ENCODE measurements around the gene CXCL1.
A peak's percentile ranks its signal among the peaks of the same experiment; 100 is the strongest.
"Not testable (repeated sequence)": the region's sequence is repeated elsewhere in the genome, so short reads cannot be mapped to it uniquely, and the experiment has no call there.

Gene CXCL1

GRCh38 chr4:73883306-73883705 is 14.1 kb downstream of the CXCL1 start:
- peak; percentile 94 for DNase-seq

GRCh38 chr4:73885574-73886267 is 16.5 kb downstream of the CXCL1 start:
- peak; percentile 57 for DNase-seq

DNA sequence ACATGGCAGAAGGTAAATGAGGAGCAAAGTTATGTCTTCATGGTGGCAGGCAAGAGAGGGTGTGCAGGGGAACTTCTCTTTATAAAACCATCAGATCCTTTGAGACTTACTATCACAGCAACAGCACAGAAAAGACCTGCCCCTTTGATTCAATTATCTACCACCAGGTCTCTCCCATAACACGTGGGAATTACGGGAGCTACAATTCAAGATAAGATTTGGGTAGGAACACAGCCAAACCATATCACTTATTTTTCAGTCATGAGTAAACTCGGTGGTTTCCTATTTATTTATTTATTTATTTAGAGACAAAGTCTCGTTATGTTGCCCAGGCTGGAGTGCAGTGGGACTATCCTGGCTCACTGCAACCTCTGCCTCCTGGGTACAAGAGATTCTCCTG is 22.1 kb downstream of the CXCL1 start:
- DNase-seq = no peak

- peak; percentile 97 for DNase-seq
Measured at GRCh38 chr4:73891739-73892405, 22.7 kb downstream of the CXCL1 start.

DNA sequence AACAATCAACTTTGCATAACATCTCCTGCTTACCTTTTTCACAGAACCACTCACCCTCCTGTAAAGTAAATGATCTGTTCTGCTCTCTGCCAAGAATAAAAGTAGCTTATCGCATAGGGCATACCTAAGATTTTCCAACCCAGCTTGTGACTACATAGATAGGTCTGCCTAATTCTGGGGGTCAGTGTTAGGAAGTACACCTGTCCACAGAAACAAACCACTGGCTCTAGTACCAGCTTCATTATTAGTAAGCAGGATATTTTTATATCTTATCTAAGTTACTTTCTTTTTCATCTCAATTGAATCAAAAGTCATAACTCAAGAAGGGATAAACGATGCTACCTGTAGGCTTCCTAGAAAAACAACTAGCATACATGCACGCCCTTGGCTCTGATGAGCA is 23.8 kb downstream of the CXCL1 start:
- no peak for DNase-seq

- peak; percentile 32 for DNase-seq
Measured at GRCh38 chr4:73894001-73894400, 24.8 kb downstream of the CXCL1 start.

GRCh38 chr4:73895201-73896175 is 26.3 kb downstream of the CXCL1 start:
- peak; percentile 72 for DNase-seq

DNA sequence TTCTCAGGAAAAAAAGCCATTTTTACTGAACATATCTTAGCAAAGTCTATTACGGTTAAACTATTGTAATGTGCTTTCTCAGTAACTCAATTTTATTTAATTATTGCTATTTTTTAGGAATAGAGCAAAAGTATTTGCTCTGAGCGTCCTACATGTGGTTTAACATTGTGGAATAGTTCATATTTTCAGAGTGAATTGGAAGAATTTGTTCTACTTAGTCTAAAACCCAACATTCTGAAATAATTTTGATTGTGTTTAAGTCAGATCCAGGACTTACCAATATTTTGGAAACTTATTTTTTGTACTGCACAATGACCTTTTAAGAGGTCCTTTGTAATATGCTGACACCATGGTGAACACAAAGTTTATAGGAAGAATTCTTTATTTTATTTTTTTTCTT is 27.2 kb downstream of the CXCL1 start:
- no peak for DNase-seq

- peak; percentile 97 for DNase-seq
Measured at GRCh38 chr4:73897380-73898136, 28.4 kb downstream of the CXCL1 start.

- DNase-seq = not testable (repeated sequence)
Measured at GRCh38 chr4:73899338-73899737, 30.1 kb downstream of the CXCL1 start.

- DNase-seq = peak; percentile 97
Measured at GRCh38 chr4:73901031-73901430, 31.8 kb downstream of the CXCL1 start.

GRCh38 chr4:73902038-73902637 is 32.9 kb downstream of the CXCL1 start:
- DNase-seq = peak; percentile 58

DNA sequence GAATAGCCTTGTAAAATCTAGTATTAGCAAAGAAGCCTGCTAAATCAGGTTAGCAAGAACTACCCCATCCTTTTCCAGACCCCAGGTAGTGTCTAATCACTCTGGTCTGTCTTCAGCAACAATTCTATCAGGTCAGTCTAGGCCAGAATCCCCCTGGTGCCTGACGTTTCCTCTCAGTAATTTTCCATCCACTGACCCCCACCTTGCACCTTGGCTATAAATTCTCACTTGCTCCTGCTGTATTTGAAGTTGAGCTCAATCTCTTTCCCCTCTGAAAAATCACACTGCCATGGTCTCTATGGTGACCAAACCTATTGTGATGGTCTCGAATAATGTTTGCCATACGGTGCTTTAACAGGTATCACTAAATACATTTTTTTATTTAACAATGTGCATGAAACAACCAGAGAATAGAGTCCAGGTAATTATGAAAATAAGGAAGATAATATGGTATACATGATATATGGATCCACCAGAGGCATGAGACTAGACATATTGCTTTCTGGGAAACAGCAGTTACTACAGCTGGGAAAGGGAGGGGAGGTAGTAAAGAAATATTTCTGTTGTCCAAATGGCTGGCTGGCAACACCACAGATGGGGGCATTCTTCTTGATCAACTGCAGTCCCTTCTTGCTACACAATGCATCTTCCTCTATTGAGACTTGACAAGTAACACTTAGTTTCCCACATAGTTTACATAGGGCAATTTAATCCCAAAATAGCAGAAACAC is 33.8 kb downstream of the CXCL1 start:
- DNase-seq = no peak

GRCh38 chr4:73904491-73904890 is 35.3 kb downstream of the CXCL1 start:
- DNase-seq = peak; percentile 90

- no peak for DNase-seq
Measured at GRCh38 chr4:73908965-73909364, 39.8 kb downstream of the CXCL1 start.

DNA sequence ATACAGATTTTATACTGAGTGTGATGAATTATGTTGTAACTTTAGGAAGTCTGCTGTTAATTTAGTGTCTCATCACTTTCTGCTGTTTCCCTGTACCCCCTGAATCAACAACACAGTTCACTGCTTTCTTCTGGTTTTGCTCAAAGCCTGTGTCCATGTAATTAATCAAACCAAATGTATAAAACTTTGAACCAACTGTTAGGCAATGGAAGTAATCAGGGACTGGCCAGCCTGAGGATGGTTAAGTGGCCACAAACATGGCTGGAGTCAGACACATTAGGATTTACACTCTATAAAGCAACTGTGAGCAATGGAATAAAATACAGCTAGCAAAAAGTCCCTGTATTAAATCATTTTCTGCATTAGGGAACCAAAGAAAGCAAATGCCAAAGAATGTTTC is 42.6 kb downstream of the CXCL1 start:
- DNase-seq = no peak

DNA sequence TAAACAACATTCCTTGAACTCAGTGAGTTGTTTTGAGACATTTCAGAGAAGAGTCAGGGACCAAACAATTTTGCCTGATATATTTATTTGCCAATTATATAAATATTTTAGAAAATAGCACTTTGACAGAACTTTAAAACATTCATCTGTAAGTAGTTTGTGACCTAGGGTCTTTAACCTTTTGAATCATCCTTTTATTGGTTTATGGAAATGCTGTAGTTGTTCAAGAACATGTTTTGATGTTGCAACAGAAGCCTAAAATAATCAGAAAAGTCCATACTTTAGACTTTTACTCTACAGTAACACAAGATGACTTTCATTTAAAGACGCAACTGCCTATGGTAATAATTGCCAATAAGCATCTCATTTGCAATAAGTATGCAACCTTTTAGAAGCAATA is 43.0 kb downstream of the CXCL1 start:
- DNase-seq = no peak

- DNase-seq = no peak
Measured at GRCh38 chr4:73914071-73914470, 44.9 kb downstream of the CXCL1 start.

DNA sequence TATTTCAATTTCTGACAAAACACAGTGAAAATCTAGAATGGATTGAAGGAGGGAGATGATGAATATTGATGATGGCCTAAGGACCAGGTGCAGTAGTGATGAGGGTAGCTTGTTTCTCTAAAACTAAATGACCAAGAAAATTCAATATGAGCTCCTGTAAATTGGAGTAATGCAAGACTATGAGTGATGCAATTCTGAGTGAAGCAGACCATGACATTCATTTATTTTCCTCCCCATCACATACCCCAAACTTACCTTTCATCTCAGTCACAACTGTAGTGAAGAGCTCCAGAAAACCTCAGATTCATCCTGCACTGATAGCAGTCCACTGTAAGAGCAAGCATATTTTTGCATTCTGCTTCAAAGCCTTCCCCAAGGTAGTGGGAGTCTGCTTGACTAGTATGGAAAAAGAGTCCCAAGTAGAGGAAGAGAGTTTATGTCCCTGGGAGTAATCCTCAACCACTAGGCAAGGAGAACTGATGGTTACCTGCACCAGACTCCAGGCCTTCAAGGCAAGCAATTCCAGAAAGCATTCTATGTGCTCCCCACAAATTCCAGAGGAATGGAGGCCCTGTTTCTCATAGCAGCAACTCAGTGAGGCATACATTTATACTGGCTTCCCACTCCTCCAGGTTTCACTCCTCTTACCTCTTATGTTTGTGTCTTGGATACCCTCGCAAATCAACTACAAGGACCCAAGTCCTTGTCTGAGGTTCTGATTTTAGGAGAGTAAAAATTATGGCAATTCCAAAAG is 47.2 kb downstream of the CXCL1 start:
- no peak for DNase-seq

- DNase-seq = peak; percentile 97
Measured at GRCh38 chr4:73917081-73917501, 47.9 kb downstream of the CXCL1 start.

- no peak for DNase-seq
Measured at GRCh38 chr4:73918058-73918457, 48.9 kb downstream of the CXCL1 start.
